SK-N-SH treated with all-trans-retinoic acid at 6 μM for 48 hours (cell line): ENCODE results near the gene WASF2.
"Not testable (repeated sequence)": the region's sequence is repeated elsewhere in the genome, so short reads cannot be mapped to it uniquely, and the experiment has no call there.

Experiments
- ATAC-seq: fragments of 200-7000 bp; cut with Tn5 transposase; 3 replicates; pipeline ENCODE4 v1.9.1; 2020; ENCODE audit warnings: mild to moderate bottlenecking, moderate library complexity
- ARNTL ChIP-seq: fragments of 450-650 bp; formaldehyde crosslinking; IDR thresholded peaks from 2 replicates; pipeline ENCODE4 v1.5.0; 2020; ENCODE audit warnings: low read depth, mild to moderate bottlenecking, moderate library complexity, borderline replicate concordance
- CREB5 ChIP-seq: fragments of 250-450 bp; sonication (Bioruptor Pico); IDR thresholded peaks from 2 replicates; pipeline ENCODE4 v1.5.1; 2020; ENCODE audit warnings: low read depth, mild to moderate bottlenecking, moderate library complexity
- CSDC2 ChIP-seq: fragments of 250-450 bp; sonication (Bioruptor Pico); IDR thresholded peaks from 2 replicates; pipeline ENCODE4 v1.5.0; 2020; ENCODE audit warnings: mild to moderate bottlenecking, moderate library complexity
- ESRRG ChIP-seq: fragments of 250-450 bp; sonication (Bioruptor Pico); IDR thresholded peaks from 2 replicates; pipeline ENCODE4 v1.6.1; 2021; ENCODE audit warnings: mild to moderate bottlenecking
- GLIS3 ChIP-seq: fragments of 250-450 bp; sonication (Bioruptor Pico); IDR thresholded peaks from 2 replicates; pipeline ENCODE4 v1.5.0; 2020; ENCODE audit warnings: mild to moderate bottlenecking, moderate library complexity
- PATZ1 ChIP-seq: fragments of 250-450 bp; sonication (Bioruptor Pico); IDR thresholded peaks from 2 replicates; pipeline ENCODE4 v1.8.0; 2020; ENCODE audit warnings: mild to moderate bottlenecking, moderate library complexity, borderline replicate concordance
- PPARA ChIP-seq: fragments of 250-450 bp; sonication (Bioruptor Pico); IDR thresholded peaks from 2 replicates; pipeline ENCODE4 v1.5.0; 2020; ENCODE audit warnings: mild to moderate bottlenecking, borderline replicate concordance
- RARB ChIP-seq: fragments of 250-450 bp; sonication (Bioruptor Pico); IDR thresholded peaks from 2 replicates; pipeline ENCODE4 v1.8.0; 2021; ENCODE audit warnings: mild to moderate bottlenecking, moderate library complexity
- SNAI2 ChIP-seq: fragments of 250-450 bp; sonication (Bioruptor Pico); IDR thresholded peaks from 2 replicates; pipeline ENCODE4 v1.5.0; 2020; ENCODE audit warnings: mild to moderate bottlenecking, moderate library complexity
- TCF4 ChIP-seq: fragments of 250-450 bp; sonication (Bioruptor Pico); IDR thresholded peaks from 2 replicates; pipeline ENCODE4 v1.8.0; 2021; ENCODE audit warnings: mild to moderate bottlenecking, moderate library complexity, borderline replicate concordance
- TOX ChIP-seq: fragments of 250-450 bp; sonication (Bioruptor Pico); IDR thresholded peaks from 2 replicates; pipeline ENCODE4 v1.8.0; 2021; ENCODE audit warnings: mild to moderate bottlenecking, moderate library complexity, borderline replicate concordance
- TSHZ2 ChIP-seq: fragments of 250-450 bp; sonication (Bioruptor Pico); IDR thresholded peaks from 2 replicates; pipeline ENCODE4 v1.5.0; 2020; ENCODE audit warnings: mild to moderate bottlenecking, moderate library complexity
- ZC3H10 ChIP-seq: fragments of 250-450 bp; sonication (Bioruptor Pico); IDR thresholded peaks from 2 replicates; pipeline ENCODE4 v1.5.1; 2021; ENCODE audit warnings: mild to moderate bottlenecking, moderate library complexity
- ZFP3 ChIP-seq: fragments of 250-450 bp; sonication (Bioruptor Pico); IDR thresholded peaks from 2 replicates; pipeline ENCODE4 v1.5.0; 2020; ENCODE audit warnings: mild to moderate bottlenecking, moderate library complexity
- ZNF70 ChIP-seq: fragments of 450-650 bp; formaldehyde crosslinking; IDR thresholded peaks from 2 replicates; pipeline ENCODE4 v1.5.0; 2020; ENCODE audit warnings: mild to moderate bottlenecking, moderate library complexity
- ZNF8 ChIP-seq: fragments of 450-650 bp; formaldehyde crosslinking; IDR thresholded peaks from 2 replicates; pipeline ENCODE4 v1.5.0; 2020; ENCODE audit warnings: mild to moderate bottlenecking, moderate library complexity
- TF ChIP-seq, protein P1 (sequence below): fragments of 250-450 bp; sonication (Bioruptor Pico); IDR thresholded peaks from 2 replicates; pipeline ENCODE4 v1.5.1; 2021; ENCODE audit warnings: mild to moderate bottlenecking, moderate library complexity

The WASF2 gene

GRCh38 chr1:27469334-27469733, 20.6 kb downstream of the WASF2 start:
- ATAC-seq = no peak
- TF ChIP-seq RARB (no peak), PATZ1 (CRISPR knock-in tag) (no peak)
- TF ChIP-seq, protein P1, sequence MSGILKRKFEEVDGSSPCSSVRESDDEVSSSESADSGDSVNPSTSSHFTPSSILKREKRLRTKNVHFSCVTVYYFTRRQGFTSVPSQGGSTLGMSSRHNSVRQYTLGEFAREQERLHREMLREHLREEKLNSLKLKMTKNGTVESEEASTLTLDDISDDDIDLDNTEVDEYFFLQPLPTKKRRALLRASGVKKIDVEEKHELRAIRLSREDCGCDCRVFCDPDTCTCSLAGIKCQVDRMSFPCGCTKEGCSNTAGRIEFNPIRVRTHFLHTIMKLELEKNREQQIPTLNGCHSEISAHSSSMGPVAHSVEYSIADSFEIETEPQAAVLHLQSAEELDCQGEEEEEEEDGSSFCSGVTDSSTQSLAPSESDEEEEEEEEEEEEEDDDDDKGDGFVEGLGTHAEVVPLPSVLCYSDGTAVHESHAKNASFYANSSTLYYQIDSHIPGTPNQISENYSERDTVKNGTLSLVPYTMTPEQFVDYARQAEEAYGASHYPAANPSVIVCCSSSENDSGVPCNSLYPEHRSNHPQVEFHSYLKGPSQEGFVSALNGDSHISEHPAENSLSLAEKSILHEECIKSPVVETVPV = no peak

DNA sequence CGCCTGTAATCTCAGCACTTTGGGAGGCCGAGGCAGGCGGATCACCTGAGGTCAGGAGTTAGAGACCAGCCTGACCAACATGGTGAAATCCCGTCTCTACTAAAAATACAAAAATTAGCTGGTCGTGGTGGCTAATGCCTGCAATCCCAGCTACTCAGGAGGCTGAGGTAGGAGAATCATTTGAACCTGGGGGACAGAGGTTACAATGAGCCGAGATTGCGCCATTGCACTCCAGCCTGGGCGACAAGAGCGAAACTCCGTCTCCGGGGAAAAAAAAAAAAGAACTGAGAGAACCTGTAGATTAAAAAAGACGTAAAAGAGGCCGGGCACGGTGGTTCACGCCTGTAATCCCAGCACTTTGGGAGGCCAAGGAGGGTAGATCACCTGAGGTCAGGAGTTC, 21.6 kb downstream of the WASF2 start:
- not testable (repeated sequence) for ATAC-seq

GRCh38 chr1:27464926-27465647, 24.9 kb downstream of the WASF2 start:
- no peak for ATAC-seq
- TF ChIP-seq ESRRG (CRISPR knock-in tag) = no peak

- not testable (repeated sequence) for ATAC-seq
These were observed 26.1 kb downstream of the WASF2 start for GRCh38 chr1:27463916-27464315.

DNA sequence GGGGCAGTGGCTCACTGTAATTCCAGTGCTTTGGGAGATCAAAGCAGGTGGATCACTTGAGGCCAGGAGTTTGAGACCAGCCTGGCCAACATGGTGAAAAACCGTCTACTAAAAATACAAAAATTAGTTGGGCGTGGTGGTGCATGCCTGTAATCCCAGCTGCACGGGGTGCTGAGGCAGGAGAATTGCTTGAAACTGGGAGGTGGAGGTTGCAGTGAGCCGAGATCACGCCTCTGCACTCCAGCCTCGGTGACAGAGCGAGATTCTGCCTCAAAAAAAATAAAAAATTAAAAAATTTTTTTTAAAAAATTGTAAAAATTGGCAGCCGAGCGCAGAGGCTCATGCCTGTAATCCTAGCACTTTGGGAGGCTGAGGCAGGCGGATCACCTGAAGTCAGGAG, 31.4 kb downstream of the WASF2 start:
- ATAC-seq = not testable (repeated sequence)

DNA sequence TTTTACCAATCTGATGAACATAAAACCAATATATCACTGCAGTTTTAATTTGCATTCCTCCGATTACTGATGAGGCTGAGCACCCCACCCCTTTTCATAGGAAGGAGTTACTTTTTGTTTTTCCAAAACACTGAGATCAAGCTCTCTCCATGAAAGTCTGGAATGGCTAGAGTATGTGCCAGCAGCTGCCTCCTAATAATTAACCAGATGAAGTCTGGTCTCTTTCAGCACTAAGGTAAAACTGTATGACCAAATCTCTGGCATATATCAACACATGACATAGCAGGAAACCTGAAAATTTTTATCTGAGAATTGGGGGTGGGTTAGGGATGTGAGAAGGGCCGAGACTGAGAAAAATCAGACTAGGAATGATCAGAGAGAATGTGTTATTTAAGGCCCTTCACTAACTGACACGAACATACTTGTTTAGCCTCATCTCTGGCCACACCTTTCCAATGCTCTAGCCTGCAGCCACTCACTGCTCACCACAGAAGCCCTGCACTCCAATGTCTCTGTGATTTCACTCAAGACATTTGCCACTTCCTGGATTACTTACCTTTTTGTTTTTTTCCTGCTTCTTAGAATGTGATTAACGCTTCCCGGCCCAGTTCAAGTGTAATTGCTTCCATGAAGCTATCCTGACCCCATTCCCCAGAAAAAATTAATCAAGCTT, 34.7 kb downstream of the WASF2 start:
- ATAC-seq = peak; percentile 78
- TF ChIP-seq TCF4 (CRISPR knock-in tag) = 0 out of 2 replicates have a peak, but pooled peaks have one; percentile 51
- TF ChIP-seq SNAI2 = no peak

- no peak for ATAC-seq
- TF ChIP-seq ZNF70 (CRISPR knock-in tag) = peak; percentile 73
- TF ChIP-seq TOX (CRISPR knock-in tag) = no peak
These were observed 35.4 kb downstream of the WASF2 start for GRCh38 chr1:27454610-27455009.

DNA sequence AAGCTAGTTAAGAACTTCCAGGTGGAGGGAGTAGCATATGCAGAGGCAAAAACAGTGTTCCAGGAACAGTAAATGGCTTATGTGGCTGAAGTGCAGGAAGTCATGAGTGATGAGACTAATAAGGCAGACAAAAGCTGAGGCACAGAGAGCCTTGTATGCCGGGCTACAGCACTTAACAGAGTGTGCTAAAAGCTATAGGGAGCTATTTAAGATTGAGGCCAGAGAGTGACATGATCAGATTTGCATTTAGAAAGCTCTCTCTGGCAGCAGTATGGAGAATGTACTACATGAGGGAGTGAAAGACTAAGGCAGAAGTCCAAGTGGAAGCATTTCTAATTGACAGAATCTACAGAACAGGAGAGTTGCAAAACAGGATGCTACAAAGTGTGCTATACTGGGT, 38.6 kb downstream of the WASF2 start:
- TF ChIP-seq, protein P1 = no peak
- TF ChIP-seq TCF4 (CRISPR knock-in tag) = no peak
- no peak for TF ChIP-seq CREB5 (CRISPR knock-in tag)
- no peak for TF ChIP-seq SNAI2
- no peak for TF ChIP-seq PPARA (CRISPR knock-in tag)

DNA sequence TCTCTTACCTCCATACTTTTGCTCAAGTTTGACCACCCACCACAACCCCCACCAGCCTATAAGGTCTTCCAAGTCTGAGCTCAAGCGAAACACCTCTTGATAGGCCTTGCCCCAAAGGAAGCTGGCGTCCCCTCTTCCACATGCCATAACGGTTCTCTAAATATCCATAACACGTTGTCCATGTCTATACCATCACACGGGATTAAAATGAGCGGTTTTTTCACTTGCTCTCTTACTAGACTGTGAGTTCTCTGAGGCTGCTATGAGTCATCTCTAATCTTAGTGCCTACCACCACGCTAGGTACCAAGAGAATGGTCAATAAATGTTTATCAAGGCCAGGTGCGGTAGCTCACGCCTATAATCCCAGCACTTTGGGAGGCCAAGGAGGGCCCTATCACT, 41.0 kb downstream of the WASF2 start:
- ATAC-seq = no peak
- TF ChIP-seq GLIS3 (CRISPR knock-in tag) (no peak), ZC3H10 (CRISPR knock-in tag) (no peak), CSDC2 (no peak), TSHZ2 (CRISPR knock-in tag) (no peak), ARNTL (CRISPR knock-in tag) (no peak), ZNF8 (CRISPR knock-in tag) (no peak), ZFP3 (no peak)
- TF ChIP-seq, protein P1 = no peak

More for the DNA sequence above, 38.6 kb downstream of the WASF2 start:
- ATAC-seq = no peak
